ENCODE data around the gene MVB12B.

MVB12B gene

DNA sequence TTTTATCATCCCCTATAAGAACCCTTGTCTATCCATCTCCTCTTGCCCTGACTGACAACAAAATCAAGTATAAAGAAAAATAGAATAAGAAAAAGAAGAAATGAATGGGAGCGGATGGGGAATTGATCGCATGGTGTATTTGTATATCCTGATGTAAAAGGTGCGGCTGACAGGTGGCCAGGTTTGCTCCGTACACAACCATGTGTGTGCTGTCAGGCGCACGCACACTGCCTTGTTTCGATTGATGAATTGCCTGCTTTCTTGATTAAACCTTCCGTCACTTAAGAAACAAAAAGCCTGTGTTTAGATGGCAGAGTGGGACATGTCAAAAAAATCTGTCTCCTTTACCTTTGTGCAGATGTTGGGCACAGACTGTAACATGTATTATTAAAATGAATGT, 102.6 kb downstream of the MVB12B start:
- H3K4me1 ChIP-seq (ENCODE audit: control insufficient read depth in 1 of 2, insufficient read depth in 2 of 2, low read length in 2 of 2) = no peaks in the 10 kb centered on the region
- no peak overlapping the region for H3K4me2 ChIP-seq (ENCODE audit: low read length)
- no peak overlapping the region for H2BK12ac ChIP-seq (ENCODE audit: low read length)
- H2AK5ac ChIP-seq (ENCODE audit: low read length) = no peak overlapping the region
- no peak overlapping the region for H2AFZ ChIP-seq (ENCODE audit: insufficient read depth, low read length, poor library complexity)
- DNase-seq = no peak
- no peaks in the 10 kb centered on the region for H3K9me3 ChIP-seq (ENCODE audit: insufficient read depth, low read depth, low read length)
- peaks cover 6 to 14% of the 10 kb centered on the region in 2 experiments for H3K36me3 ChIP-seq (ENCODE audit: control insufficient read depth in 1 of 2, insufficient read depth in 2 of 2, low read length in 2 of 2)
- no peak overlapping the region for H3K27ac ChIP-seq (ENCODE audit: low read depth, low read length)
- no peak overlapping the region for H3K9ac ChIP-seq (ENCODE audit: low read length)
- no peak overlapping the region for H4K91ac ChIP-seq (ENCODE audit: low read depth, low read length)
- no peak overlapping the region for H4K8ac ChIP-seq (ENCODE audit: low read depth, low read length)
- H3K4ac ChIP-seq (ENCODE audit: low read depth, low read length) = no peak overlapping the region
- H3K4me3 ChIP-seq (ENCODE audit: low read depth, low read length) = no peak overlapping the region
- H3K14ac ChIP-seq (ENCODE audit: low read length) = no peak overlapping the region
- H3K79me1 ChIP-seq (ENCODE audit: low read length) = no peaks in the 10 kb centered on the region
- H3K23ac ChIP-seq (ENCODE audit: low read length) = no peak overlapping the region
- no peak overlapping the region for H2BK5ac ChIP-seq (ENCODE audit: low read depth, low read length, poor library complexity)
- H3K18ac ChIP-seq (ENCODE audit: low read length) = no peak overlapping the region
- no peak overlapping the region for H4K12ac ChIP-seq (ENCODE audit: low read depth, low read length)
- no peaks in the 10 kb centered on the region for H3K79me2 ChIP-seq (ENCODE audit: control insufficient read depth, insufficient read depth, low read length, poor library complexity)
- H2BK120ac ChIP-seq (ENCODE audit: insufficient read depth, low read length, poor library complexity) = no peak overlapping the region
- H3K27me3 ChIP-seq (ENCODE audit: insufficient read depth, low read length) = no peaks in the 10 kb centered on the region
- WGBS (ENCODE audit: extremely low coverage, insufficient coverage, insufficient read length) = 100% methylated on average over 3 of the region's 8 CpGs

GRCh38 chr9:126430124-126430523, 103.5 kb downstream of the MVB12B start:
- Histone ChIP-seq H3K79me2 (ENCODE audit: control insufficient read depth, insufficient read depth, low read length, poor library complexity) (no peaks in the 10 kb centered on the region), H3K9ac (ENCODE audit: low read length) (no peak overlapping the region), H3K36me3 (ENCODE audit: control insufficient read depth in 1 of 2, insufficient read depth in 2 of 2, low read length in 2 of 2) (peaks cover 5 to 9% of the 10 kb centered on the region in 2 experiments), H2BK5ac (ENCODE audit: low read depth, low read length, poor library complexity) (no peak overlapping the region), H2AK5ac (ENCODE audit: low read length) (no peak overlapping the region), H3K27me3 (ENCODE audit: insufficient read depth, low read length) (no peaks in the 10 kb centered on the region), H3K18ac (ENCODE audit: low read length) (no peak overlapping the region), H3K79me1 (ENCODE audit: low read length) (no peaks in the 10 kb centered on the region), H3K4me1 (ENCODE audit: control insufficient read depth in 1 of 2, insufficient read depth in 2 of 2, low read length in 2 of 2) (no peaks in the 10 kb centered on the region), H2AFZ (ENCODE audit: insufficient read depth, low read length, poor library complexity) (no peak overlapping the region), H3K4me2 (ENCODE audit: low read length) (no peak overlapping the region), H3K23ac (ENCODE audit: low read length) (no peak overlapping the region), H2BK12ac (ENCODE audit: low read length) (no peak overlapping the region), H3K9me3 (ENCODE audit: insufficient read depth, low read depth, low read length) (no peaks in the 10 kb centered on the region), H4K91ac (ENCODE audit: low read depth, low read length) (no peak overlapping the region), H3K14ac (ENCODE audit: low read length) (no peak overlapping the region), H4K12ac (ENCODE audit: low read depth, low read length) (no peak overlapping the region), H2BK120ac (ENCODE audit: insufficient read depth, low read length, poor library complexity) (no peak overlapping the region), H3K4me3 (ENCODE audit: low read depth, low read length) (no peak overlapping the region), H3K27ac (ENCODE audit: low read depth, low read length) (no peak overlapping the region), H3K4ac (ENCODE audit: low read depth, low read length) (no peak overlapping the region), H4K8ac (ENCODE audit: low read depth, low read length) (no peak overlapping the region)
- DNase-seq = no peak
- WGBS (ENCODE audit: extremely low coverage, insufficient coverage, insufficient read length) = no CpG with 5 or more reads among the region's 6 CpGs

GRCh38 chr9:126431077-126431742, 104.6 kb downstream of the MVB12B start:
- Histone ChIP-seq H3K9ac (ENCODE audit: low read length) (no peak overlapping the region), H4K12ac (ENCODE audit: low read depth, low read length) (no peak overlapping the region), H3K18ac (ENCODE audit: low read length) (no peak overlapping the region), H4K91ac (ENCODE audit: low read depth, low read length) (no peak overlapping the region), H2BK12ac (ENCODE audit: low read length) (no peak overlapping the region), H3K79me1 (ENCODE audit: low read length) (no peaks in the 10 kb centered on the region), H3K9me3 (ENCODE audit: insufficient read depth, low read depth, low read length) (no peaks in the 10 kb centered on the region), H3K4me1 (ENCODE audit: control insufficient read depth in 1 of 2, insufficient read depth in 2 of 2, low read length in 2 of 2) (no peaks in the 10 kb centered on the region), H3K23ac (ENCODE audit: low read length) (no peak overlapping the region), H3K36me3 (ENCODE audit: control insufficient read depth in 1 of 2, insufficient read depth in 2 of 2, low read length in 2 of 2) (peaks cover 5 to 9% of the 10 kb centered on the region in 2 experiments), H3K4me3 (ENCODE audit: low read depth, low read length) (no peak overlapping the region), H2AFZ (ENCODE audit: insufficient read depth, low read length, poor library complexity) (no peak overlapping the region), H2BK5ac (ENCODE audit: low read depth, low read length, poor library complexity) (no peak overlapping the region), H2BK120ac (ENCODE audit: insufficient read depth, low read length, poor library complexity) (no peak overlapping the region), H3K27me3 (ENCODE audit: insufficient read depth, low read length) (no peaks in the 10 kb centered on the region), H3K4me2 (ENCODE audit: low read length) (no peak overlapping the region), H3K14ac (ENCODE audit: low read length) (no peak overlapping the region), H2AK5ac (ENCODE audit: low read length) (no peak overlapping the region), H3K4ac (ENCODE audit: low read depth, low read length) (no peak overlapping the region), H3K27ac (ENCODE audit: low read depth, low read length) (no peak overlapping the region), H3K79me2 (ENCODE audit: control insufficient read depth, insufficient read depth, low read length, poor library complexity) (no peaks in the 10 kb centered on the region), H4K8ac (ENCODE audit: low read depth, low read length) (no peak overlapping the region)
- DNase-seq = no peak
- no CpG with 5 or more reads among the region's 11 CpGs for WGBS (ENCODE audit: extremely low coverage, insufficient coverage, insufficient read length)

GRCh38 chr9:126432659-126433058, 106.0 kb downstream of the MVB12B start:
- H3K4me3 ChIP-seq (ENCODE audit: low read depth, low read length) = no peak overlapping the region
- no peak overlapping the region for H4K12ac ChIP-seq (ENCODE audit: low read depth, low read length)
- no peak overlapping the region for H3K4me2 ChIP-seq (ENCODE audit: low read length)
- H2BK120ac ChIP-seq (ENCODE audit: insufficient read depth, low read length, poor library complexity) = no peak overlapping the region
- no peak overlapping the region for H2BK5ac ChIP-seq (ENCODE audit: low read depth, low read length, poor library complexity)
- H3K4me1 ChIP-seq (ENCODE audit: control insufficient read depth in 1 of 2, insufficient read depth in 2 of 2, low read length in 2 of 2) = peaks cover 0 to 2% of the 10 kb centered on the region in 2 experiments
- H3K4ac ChIP-seq (ENCODE audit: low read depth, low read length) = no peak overlapping the region
- H3K23ac ChIP-seq (ENCODE audit: low read length) = no peak overlapping the region
- H2BK12ac ChIP-seq (ENCODE audit: low read length) = no peak overlapping the region
- H3K9me3 ChIP-seq (ENCODE audit: insufficient read depth, low read depth, low read length) = no peaks in the 10 kb centered on the region
- peaks cover 5 to 9% of the 10 kb centered on the region in 2 experiments for H3K36me3 ChIP-seq (ENCODE audit: control insufficient read depth in 1 of 2, insufficient read depth in 2 of 2, low read length in 2 of 2)
- H3K79me2 ChIP-seq (ENCODE audit: control insufficient read depth, insufficient read depth, low read length, poor library complexity) = no peaks in the 10 kb centered on the region
- no peak overlapping the region for H3K27ac ChIP-seq (ENCODE audit: low read depth, low read length)
- H4K91ac ChIP-seq (ENCODE audit: low read depth, low read length) = no peak overlapping the region
- H2AFZ ChIP-seq (ENCODE audit: insufficient read depth, low read length, poor library complexity) = no peak overlapping the region
- H3K79me1 ChIP-seq (ENCODE audit: low read length) = no peaks in the 10 kb centered on the region
- no peak overlapping the region for H2AK5ac ChIP-seq (ENCODE audit: low read length)
- no peaks in the 10 kb centered on the region for H3K27me3 ChIP-seq (ENCODE audit: insufficient read depth, low read length)
- no CpG with 5 or more reads among the region's 7 CpGs for whole genome bisulfite sequencing (ENCODE audit: extremely low coverage, insufficient coverage, insufficient read length)
- no peak for DNase-seq
- no peak overlapping the region for H4K8ac ChIP-seq (ENCODE audit: low read depth, low read length)
- no peak overlapping the region for H3K14ac ChIP-seq (ENCODE audit: low read length)
- no peak overlapping the region for H3K9ac ChIP-seq (ENCODE audit: low read length)
- no peak overlapping the region for H3K18ac ChIP-seq (ENCODE audit: low read length)
